SIG-M5 (cell line): Measurements from ENCODE around the gene ATP6V1A.
A peak's percentile ranks its signal among the peaks of the same experiment; 100 is the strongest.
"Not testable (repeated sequence)": the region's sequence is repeated elsewhere in the genome, so short reads cannot be mapped to it uniquely, and the experiment has no call there.

ENCODE experiments used
- DNase-seq: peaks from one replicate; lab custom pipeline; 2025; lab: John Stamatoyannopoulos, UW

ATP6V1A gene

GRCh38 chr3:113828600-113828999 lies 81.8 kb downstream of the ATP6V1A start:
- DNase-seq, result no peak

- DNase-seq, result no peak
Measured at GRCh38 chr3:113829576-113830354, 82.9 kb downstream of the ATP6V1A start.

GRCh38 chr3:113831103-113831355 lies 84.2 kb downstream of the ATP6V1A start:
- DNase-seq, result no peak

GRCh38 chr3:113832477-113833164 lies 85.8 kb downstream of the ATP6V1A start:
- no peak for DNase-seq

- no peak for DNase-seq
Measured at GRCh38 chr3:113834983-113835382, 88.1 kb downstream of the ATP6V1A start.

GRCh38 chr3:113838631-113839209 lies 91.9 kb downstream of the ATP6V1A start, which contains the start of gene GRAMD1C:
TSS of gene GRAMD1C (plus strand) at chr3:113838788. CDS start at chr3:113838910, 122 bp downstream.
- DNase-seq, result peak; percentile 29

- no peak for DNase-seq
Measured at GRCh38 chr3:113839551-113839950, 92.7 kb downstream of the ATP6V1A start.

GRCh38 chr3:113844622-113845222 lies 97.9 kb downstream of the ATP6V1A start:
- no peak for DNase-seq

- no peak for DNase-seq
Measured at GRCh38 chr3:113847247-113847646, 100.4 kb downstream of the ATP6V1A start.

GRCh38 chr3:113847664-113848461 lies 101.0 kb downstream of the ATP6V1A start:
- no peak for DNase-seq

GRCh38 chr3:113849071-113849470 lies 102.2 kb downstream of the ATP6V1A start:
- not testable (repeated sequence) for DNase-seq

GRCh38 chr3:113849841-113850240 lies 103.0 kb downstream of the ATP6V1A start:
- not testable (repeated sequence) for DNase-seq

- not testable (repeated sequence) for DNase-seq
Measured at GRCh38 chr3:113850391-113850790, 103.6 kb downstream of the ATP6V1A start.

GRCh38 chr3:113852506-113852905 lies 105.7 kb downstream of the ATP6V1A start:
- DNase-seq, result no peak
